HG03520 (cell line): Measurements from ENCODE around the gene TRIM17.

ENCODE experiments used
- ATAC-seq: cut with Tn5 transposase; IDR thresholded peaks from one replicate; pipeline ENCODE4 v1.9.1; 2021; ENCODE audit warnings: mild to moderate bottlenecking, moderate library complexity; ENCODE audit not compliant: unreplicated experiment

The TRIM17 gene

DNA sequence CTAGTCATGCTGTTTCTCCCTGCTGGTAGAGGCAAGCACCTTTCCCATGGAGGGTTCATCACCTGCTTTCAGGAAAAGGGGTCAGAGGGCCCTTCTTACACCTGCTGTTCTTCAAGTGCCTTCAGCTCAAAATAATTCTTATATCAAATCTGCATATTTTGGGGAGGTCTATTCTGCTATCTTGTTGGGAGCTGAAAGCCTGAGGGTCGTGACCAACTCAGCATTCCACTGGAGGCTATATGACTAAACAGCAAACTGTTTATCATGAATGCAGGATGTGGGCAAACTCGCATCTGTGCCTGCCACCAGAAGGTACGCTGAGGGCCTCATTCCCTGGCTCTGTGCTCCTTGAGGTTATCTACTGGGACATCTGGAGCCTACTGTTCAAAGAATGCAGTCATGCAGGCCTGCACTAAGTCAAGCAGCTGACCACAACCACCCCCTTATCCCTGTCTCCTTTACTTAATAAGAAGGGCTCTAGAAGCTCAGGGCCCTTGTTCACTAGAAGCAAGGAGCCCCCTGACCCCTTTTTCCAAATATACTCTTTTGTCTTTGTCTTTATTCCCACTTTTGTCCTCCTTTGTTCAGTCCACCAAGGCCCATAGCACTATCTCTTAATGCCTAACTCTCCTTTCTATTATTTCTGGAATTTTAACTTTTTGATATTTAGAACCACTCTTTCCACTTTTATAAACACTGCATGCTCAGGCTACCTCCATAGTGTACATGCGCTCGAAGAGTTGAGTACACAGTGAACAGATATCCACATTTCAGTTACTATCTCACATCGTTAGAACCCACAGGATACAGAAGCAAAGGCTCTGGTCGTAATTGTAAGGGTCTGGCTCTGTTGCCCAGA, 4.5 kb upstream of the TRIM17 start:
- ATAC-seq = no peak

DNA sequence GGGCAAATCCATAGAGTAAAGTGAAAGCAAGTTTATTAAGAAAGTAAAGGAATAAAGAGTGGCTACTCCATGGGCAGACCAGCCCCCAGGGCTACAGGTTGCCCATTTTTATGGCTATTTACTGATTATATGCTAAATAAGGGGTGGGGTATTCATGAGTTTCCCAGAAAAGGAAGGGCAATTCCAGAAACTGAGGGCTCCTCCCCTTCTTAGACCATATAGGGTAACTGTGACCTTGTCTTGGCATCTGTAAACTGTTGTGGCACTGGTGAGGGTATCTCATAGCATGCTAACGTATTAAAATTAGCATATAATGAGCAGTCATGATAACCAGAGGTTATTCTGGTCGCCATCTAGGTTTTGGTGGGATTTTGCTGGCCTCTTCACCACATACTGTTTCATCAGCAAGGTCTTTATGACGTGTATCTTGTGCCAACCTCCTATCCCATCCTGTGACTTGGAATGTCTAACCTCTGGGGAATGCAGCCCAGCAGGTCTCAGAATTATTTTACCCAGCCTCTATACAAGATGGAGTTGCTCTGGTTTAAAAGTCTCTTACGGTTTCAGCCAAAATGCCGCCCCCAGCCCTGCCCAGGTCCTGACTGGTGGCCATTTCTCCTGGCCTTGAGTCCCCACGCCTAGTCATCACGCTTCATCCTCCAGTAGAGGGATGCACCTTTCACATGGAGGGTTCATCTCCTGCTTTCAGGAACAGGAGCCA, 982 bp upstream of the TRIM17 start:
- no peak for ATAC-seq

DNA sequence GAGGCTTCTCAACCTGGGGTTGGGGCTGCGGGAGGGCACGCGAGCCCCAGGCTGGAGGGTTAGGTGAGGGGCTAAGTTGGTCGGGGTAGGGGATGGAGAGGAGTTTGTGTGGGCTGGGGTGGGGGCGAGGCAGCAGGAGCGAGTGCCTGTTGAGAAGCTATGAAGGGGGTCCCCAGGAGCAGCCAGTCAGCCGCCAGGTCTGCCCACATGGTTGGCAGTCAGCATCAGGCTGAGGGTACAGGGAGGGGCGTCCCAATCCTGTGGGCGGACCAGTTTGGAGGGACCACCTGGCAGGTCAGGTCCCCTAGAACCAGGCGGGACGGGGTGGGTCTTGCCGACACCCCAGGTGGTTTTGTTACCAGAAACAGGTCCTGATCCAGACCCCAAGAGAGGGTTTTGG, 400 bp upstream of the TRIM17 start:
- ATAC-seq = no peak

DNA sequence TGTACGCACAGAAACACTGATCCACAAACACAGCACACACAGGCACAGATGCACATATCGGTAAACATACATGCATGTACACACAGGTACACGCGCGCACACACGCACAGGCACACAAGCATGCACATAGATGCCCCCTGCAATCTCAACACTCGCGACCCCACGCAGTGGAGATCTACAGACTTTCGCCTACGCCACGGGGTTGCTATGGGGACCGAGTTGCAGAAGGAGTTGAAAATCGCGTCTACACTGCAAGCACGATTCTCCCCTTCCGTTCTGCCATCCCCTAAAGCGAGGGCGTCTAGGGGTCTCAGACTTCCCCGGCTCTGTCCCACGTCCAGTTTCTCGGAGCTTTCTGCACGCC, 826 bp downstream of the TRIM17 start:
- no peak for ATAC-seq

DNA sequence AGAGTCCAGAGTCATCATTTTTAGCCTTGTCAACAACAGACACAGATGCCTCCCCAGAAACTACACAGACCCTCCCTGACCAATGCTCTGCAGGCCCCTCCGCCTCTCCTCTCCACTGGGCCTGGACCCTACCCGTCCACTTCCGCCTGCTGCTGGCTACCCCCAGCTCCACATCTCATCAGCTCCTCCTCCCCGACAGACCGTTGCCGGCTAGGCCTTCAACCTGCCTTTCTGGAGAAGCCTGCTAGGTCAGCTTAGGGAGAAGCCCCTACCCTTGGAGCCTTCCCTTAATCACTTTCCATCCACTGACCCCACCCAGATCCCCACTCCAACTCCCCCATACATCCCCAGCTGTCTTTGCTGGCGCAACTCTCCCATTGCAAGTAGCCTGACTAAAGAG, 1.4 kb downstream of the TRIM17 start:
- ATAC-seq = no peak

DNA sequence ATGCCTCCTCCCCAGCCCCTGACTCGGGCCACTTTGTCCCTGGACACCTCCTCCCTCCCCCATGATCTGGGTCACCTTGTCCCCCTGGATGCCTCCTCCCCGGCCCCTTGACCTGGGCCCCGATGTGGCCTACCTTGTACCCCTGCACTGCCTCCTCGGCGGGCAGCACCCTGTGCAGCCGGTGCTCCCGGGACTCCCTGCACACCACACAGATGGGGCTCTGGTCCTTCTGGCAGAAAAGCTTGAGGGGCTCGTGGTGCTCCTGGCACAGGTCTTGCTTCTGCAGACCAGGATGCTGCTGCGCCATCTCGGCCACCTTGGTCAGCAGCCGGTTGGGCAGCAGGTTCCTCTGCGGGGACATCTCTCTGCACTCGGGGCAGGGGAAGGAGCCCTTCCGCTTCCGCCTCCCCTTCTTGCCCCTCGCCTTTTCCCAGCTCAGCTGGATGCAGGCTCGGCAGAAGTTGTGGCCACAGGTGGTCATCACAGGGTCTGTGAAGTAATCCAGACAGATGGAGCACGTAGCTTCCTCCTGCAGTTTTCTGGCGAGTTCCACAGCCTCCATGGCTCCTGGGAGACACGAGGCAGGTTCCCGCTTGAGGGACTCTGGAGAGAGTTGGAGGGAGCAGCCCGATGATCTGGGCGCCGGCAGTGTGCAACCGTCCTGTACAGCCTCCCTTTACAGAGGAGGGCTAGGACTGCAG, 2.0 kb downstream of the TRIM17 start:
- ATAC-seq = no peak

DNA sequence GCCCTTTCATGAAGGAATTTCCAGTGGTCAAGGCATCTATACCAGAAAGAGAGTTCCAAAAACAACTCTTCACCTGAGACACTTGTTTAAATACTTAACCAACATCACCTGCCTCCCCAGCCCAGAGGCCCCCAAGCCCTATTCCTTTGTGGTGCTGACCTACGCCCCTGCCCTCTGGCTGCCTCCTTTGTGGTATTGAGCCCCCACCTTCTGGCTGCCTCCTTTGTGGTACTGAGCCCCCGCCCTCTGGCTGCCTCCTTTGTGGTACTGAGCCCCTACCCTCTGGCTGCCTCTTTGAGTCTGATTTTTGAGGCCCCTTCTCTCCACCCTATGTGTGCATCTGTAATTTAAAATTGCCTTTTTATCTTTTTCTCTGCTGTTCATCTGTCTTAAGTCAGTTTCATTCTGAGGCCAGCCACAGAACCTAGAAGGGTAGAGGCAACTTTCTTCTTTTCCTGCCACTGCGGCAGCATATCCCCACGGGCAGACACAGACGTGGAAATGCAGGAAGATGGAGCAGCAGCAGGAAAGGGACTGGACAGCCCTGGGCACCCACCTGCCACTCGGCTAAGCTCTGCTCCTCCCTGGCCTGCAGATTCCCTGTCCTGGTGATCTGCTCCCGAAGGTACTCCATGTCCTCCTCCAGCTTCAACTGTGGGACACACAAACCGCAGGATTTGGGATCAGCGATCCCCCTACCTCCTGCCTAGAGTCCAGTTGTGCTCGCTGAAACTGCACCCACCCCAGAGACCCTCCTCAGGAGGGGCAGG, 3.2 kb downstream of the TRIM17 start:
- no peak for ATAC-seq

DNA sequence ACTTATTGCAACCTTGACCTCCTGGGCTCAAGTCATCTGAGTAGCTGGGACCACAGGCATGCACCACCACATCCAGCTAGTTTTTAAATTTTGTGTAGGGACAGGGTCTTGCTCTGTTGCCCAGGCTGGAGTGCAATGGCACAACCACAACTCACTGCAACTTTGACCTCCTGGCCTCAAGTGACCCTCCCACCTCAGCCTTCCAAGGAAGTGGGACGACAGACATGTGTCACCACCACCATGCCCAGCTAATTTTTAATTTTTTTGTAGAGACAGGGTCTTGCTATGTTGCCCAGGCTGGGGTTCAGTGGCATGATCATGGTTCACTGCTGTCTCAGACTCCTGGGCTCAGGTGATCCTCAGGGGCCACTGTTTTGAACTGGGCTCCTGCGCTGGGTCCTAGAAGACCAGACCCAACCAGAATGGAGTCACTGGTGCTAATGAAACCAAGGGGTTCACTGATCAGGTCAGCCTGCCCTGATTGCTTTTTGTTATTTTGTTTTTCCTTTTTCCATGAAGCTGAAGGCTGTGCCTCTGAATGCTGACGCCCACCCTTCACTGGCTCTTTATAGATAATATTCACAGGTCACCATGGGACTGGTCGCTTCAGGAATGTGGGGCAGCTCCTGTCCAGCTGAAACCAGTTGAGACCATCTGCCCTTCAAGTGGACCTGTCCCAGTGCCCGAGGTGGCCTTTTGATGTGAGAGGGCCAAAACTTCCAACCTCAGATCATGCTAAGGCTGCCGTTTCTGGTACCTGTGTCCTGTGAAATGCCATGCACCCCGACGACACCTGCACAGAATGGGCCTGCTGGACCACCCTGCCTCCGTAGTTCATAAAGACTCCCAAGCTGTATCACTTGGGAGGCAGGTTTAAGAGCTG, 4.9 kb downstream of the TRIM17 start:
- no peak for ATAC-seq

DNA sequence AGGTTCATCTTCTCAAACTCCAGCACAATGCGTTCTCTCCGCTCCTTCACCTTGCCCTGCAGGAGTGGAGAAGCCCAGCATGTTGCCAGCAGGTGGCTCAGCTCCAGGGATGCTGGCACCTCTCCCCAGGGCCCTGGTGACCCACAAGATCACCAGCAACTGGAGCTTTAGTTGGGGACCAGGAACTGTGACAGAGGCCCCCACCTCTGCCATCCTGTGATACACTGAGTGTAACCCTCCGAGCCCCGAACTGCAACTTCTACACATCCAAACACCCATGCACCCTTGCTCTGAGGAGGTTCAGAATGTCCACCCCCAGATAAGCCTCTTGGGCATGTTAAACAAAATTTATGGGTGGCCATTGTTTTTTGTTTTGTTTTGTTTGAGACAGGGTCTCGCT, 5.5 kb downstream of the TRIM17 start:
- no peak for ATAC-seq

DNA sequence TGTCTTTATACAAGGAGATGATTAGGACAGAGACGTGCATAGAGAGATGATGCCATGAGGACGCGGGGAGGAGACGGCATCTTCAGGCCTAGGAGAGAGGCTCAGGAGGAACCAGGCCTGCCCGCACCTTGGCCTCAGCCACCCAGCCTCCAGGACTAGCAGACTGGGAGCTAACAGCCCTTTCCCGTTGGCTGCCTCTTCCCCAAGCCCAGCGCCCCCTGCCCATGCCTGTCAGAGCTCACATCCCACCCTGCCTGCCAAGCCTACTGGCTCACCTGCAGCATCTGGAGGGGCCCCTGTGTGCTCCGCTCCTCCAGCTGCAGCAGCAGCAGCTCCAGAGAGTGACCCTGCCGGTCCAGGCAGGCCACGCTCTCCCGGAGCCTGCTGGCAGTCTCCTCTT, 6.0 kb downstream of the TRIM17 start:
- no peak for ATAC-seq

DNA sequence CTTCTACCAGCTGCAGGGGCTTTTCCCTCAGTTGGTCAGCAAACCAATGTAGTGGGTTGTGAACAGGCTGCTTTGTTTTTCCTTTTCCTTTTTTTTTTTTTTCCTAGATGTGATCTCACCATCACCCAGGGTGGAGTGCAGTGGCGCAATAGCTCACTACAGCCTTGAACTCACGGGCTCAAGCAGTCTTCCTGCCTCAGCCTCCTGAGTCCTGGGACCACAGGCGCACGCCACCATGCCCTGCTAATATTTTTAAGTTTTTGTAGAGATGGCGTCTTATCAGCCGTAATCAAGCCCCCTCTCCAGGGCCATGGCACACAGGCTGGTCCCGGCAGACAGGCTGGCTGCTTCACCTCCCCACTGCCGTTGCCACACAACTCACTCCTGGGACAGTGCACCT, 6.6 kb downstream of the TRIM17 start:
- no peak for ATAC-seq

DNA sequence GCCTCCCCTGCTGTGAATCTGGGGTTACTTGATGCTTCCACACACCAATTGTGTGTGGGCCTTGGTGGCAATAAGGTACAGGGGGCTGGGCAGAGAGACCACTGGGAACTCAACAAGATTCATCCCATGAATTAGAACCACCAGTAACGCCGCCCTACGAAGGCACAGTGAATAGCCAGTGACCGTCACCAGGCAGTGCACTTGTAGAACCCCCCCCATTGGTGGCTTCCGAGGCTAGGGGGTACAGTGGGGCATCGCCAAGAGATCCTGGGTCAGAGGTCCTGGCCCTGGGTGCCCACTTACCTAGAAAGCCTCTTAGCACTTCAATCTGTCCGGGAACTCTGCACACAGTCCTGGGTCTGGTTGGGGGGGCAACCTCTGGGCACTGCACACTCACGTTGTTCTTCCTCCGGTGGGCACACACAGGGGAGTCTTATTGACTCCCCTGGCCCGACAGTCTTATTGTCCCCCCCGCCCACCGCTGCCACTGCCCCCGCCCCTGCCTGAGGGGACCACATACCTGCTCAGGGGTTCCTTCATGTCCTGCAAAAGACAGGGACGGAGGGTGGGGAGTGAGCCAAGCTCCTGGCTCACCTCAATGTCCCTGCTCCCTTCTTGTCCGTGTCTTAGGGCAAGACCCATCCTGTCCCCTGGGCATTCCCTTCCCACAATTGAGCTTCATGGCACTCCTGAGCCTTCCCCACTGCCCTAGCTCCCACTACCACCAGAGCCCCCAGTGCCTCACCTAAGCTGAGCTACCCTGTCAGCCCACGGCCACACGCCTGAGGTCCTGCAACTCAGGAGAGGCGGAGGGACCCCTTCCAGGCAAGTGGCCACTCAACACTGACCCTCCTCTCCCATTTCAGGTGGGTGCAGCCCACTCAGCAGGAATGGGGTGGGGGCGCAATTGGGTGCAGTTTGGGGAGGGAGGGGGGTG, 7.5 kb downstream of the TRIM17 start:
- no peak for ATAC-seq

DNA sequence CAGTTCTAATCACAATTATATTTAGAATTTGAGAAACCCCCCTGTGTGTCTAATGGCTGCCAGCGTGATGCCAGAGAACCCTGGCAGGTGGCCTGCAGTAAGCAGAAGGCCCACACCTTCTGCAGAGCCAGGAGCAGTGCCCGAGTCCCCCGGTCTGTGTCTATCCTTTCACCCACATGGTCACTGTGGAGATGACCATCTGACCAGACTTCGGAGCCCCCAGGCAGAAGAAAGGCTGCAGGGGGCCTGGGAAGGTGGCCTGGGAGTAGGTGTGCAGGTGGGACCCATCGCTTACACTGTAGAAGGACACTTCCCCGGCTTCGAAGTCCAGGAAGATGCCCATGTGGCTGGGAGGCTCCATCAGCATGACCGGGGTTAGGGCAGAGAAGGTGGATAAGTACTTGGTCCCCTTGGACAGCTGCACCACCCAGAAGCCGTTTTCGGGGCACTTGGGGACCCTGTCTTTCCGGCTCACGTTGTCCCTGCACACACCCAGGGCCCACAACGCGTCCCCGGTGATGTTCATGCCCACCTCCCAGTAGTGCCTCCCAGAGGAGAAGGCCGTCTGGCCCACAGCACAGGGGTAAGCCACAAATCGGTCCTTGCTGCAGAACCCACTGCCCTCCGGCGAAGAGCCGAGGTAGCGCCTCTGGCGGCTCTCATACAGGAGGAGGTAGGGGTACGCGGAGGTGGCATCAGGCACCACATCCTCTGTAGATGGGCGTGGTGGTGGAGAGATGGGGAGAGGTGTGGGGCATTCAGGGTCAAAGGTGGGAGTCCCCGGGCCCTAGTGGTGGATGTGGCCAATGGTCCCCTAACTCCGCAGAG, 8.4 kb downstream of the TRIM17 start:
- ATAC-seq = no peak

DNA sequence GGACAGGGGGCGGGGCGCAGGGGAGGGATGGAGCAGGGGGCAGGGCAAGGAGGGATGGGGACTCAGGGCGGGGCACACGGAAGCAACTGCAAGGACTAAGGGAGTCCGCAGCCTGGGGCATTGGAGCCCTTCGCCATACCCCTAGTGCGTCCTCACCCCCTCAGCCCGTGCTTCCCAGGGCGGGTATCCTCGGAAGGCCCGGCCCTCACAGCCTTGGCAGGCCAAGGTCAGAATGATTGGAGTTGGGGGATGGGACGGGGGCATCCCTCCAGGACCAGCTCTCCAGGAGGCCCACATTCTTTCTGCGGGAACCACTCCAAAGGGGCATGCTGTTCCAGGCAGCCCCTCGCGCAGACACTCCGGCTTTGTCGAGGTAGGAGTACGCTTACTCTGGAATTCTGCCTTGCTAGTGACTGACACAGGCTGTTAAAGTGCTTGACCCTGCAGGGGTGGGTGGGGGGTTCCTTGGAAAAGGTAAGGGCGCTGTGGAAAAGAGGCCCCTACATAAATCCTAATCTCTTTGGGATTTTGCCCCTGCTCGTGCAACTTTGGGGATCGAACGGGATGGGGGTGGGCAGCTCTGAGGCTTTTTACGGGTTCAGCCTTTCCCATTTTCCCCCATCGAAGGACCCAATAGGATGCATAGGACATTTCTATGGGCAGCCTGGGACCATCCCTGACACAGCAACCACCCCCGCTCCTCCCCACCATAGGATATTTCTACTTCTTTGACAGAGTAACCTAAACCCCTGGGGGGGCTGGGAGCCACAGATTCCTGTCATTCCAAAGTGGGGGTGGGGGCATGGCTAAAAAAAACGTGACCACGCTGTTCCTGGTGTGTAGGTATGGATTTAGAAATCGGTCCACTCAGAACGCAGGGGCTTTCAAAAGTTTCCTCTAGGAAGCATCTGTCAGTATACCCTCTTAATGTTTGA, 9.3 kb downstream of the TRIM17 start:
- ATAC-seq = no peak

DNA sequence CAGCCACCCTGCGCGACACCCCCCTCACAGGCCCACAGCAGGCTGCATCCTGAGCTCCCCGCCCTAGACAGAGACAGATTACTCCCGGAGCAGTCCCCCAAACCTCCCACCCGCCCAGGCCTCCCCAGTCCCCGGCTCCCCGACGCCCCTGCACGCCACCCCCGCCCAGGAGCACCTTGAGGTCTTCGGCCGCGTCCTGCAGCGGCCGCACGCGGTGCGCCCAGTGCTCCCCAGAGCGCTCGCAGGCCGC, 10.8 kb downstream of the TRIM17 start:
- ATAC-seq = no peak

DNA sequence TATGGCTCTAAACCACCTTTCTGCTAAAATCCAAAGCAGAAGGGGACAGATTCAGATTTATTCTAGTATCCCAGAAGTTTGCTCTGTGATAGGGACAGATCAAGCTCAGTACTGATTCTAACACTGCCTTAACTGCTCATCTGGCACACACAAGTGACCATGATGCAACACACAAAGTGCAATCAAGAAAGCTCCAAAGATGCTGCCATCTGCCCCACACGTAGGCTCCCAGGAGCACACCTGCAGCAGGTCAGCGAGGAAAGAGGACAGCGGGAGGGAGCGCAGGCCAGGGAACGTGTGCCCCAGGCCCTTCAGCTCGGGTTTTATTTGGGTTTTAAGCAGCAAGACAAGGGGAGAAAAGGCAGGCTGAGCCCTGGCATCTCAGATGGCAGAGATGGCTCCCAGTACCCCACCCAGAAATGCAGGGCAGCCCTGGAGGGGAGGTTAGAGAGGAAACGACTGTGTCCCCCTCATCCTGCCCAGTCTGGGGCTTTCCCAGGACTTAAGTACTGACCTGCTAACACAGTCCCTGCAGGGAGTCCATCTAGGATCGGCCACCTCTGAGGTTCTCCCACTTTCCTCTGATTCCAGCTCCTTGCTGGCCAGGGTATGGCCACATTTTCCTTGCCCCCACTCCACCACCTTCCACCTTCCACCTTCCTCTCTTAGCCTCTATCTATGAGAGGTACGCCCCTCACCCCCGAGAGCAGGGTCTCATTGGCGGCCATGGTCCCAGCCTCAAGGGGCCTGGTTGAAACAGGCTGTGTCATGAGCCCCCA, 11.3 kb downstream of the TRIM17 start:
- no peak for ATAC-seq
